ENCODE results near the gene RNASE4.
"Not testable (repeated sequence)": the region's sequence is repeated elsewhere in the genome, so short reads cannot be mapped to it uniquely, and the experiment has no call there.

RNASE4 gene

DNA sequence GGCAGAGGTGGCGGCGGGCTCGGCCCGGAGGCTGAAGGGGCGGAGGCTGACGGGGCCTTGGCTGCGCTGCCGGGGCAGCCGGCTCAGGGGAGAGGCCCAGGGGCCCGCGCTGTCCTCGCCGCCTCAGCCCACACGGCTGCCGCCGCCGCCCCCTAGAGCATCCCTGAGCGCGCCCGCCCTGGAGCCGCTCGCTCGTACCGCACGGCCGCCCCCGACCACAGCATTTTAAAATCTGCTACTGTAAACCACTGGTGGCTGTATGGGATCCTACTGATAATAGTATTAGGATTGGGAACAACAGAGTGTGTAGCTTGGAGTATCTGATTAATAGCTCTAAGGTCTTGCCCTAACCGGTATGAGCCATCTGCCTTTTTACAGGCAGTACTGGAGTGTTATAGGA is 39.1 kb downstream of the RNASE4 start:
- Histone ChIP-seq H3K36me3 (ENCODE audit: control insufficient read depth in 4 of 4, insufficient read depth in 4 of 4, low read length in 3 of 4) (no peaks in the 10 kb centered on the region), H3K27ac (ENCODE audit: insufficient read depth in 1 of 2, low read depth in 1 of 2, low read length in 2 of 2, poor library complexity in 1 of 2, severe bottlenecking in 2 of 2) (no peak overlapping the region), H3K9me3 (ENCODE audit: control extremely low read depth in 1 of 5, control insufficient read depth in 4 of 5, insufficient read depth in 2 of 5, low read depth in 1 of 5, low read length in 4 of 5) (peaks cover 0 to 2% (median 0%) of the 10 kb centered on the region in 5 experiments), H3K27me3 (replicated peaks in 2 of 5; ENCODE audit: control insufficient read depth in 4 of 5, insufficient read depth in 5 of 5, low read length in 4 of 5) (peaks cover 0 to 38% (median 11%) of the 10 kb centered on the region in 5 experiments), H3K4me3 (ENCODE audit: control insufficient read depth in 1 of 7, extremely low read depth in 1 of 7, insufficient read depth in 4 of 7, low read depth in 2 of 7, low read length in 6 of 7) (peak overlapping the region in 2 of 7 experiments; percentile 16 to 25), H3K4me1 (ENCODE audit: control extremely low read depth in 1 of 4, control insufficient read depth in 4 of 4, insufficient read depth in 4 of 4, low read length in 3 of 4) (peaks cover 0 to 4% (median 1%) of the 10 kb centered on the region in 4 experiments)
- DNase-seq: peak in 2 of 3 donors; percentile 13 to 19
- CTCF ChIA-PET: interaction anchor here (1.3 to 1.5 kb wide), 2 partner anchors 10 to 19 kb away, joined by 3 read pairs; no protein-coding TSS in a partner anchor
- 57% methylated on average over 14 of the region's 28 CpGs for WGBS (ENCODE audit: insufficient coverage)
- POLR2A ChIA-PET: no interaction called here

DNA sequence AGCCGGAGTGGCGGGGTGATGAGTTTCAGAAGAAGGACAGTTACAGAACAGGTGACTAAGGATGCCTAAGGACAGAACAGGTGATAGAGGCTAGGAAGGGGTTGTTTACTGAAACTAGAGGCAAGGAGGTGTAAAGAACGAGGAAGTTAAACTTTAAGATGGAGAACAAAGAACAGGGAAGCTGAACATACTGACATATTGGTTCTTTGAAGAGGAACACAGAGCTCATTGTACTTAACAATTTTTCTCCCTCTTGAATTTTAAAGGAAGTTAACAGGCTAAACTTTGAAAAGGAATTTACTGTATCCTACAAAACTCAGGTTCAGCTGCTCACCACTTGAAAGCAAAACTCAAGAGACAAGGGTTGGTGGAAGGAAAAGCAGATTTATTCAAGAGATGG is 41.8 kb downstream of the RNASE4 start:
- WGBS (ENCODE audit: insufficient coverage): 94% methylated on average over 2 of the region's 3 CpGs
- peaks cover 0 to 34% (median 11%) of the 10 kb centered on the region in 5 experiments for H3K27me3 ChIP-seq (replicated peaks in 2 of 5; ENCODE audit: control insufficient read depth in 4 of 5, insufficient read depth in 5 of 5, low read length in 4 of 5)
- CTCF ChIA-PET: not testable (repeated sequence)

DNA sequence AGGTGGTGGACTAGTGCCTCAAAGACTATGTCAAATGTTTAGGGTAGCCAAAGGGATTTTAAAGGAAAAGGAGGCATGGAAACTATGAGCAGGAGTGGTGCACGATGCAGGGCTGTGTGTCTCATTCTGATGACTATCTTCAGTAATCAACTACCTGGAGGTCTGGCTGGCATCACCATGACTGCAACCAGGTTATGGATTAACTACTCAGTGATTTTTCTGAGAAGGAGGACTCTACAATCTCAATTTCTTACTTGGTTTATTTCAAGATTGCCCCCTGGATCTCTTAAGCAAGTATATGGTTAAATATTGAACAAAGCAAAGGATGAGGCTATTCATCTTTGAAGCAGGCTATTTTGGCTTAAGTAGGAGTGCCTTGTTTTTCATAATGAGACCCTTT is 42.2 kb downstream of the RNASE4 start:
- CTCF ChIA-PET: no interaction called here

More for the DNA sequence above, 41.8 kb downstream of the RNASE4 start:
- POLR2A ChIA-PET; H3K4me1 ChIP-seq (ENCODE audit: control extremely low read depth in 1 of 4, control insufficient read depth in 4 of 4, insufficient read depth in 4 of 4, low read length in 3 of 4); H3K9me3 ChIP-seq (ENCODE audit: control extremely low read depth in 1 of 5, control insufficient read depth in 4 of 5, insufficient read depth in 2 of 5, low read depth in 1 of 5, low read length in 4 of 5); DNase-seq; H3K4me3 ChIP-seq (ENCODE audit: control insufficient read depth in 1 of 7, extremely low read depth in 1 of 7, insufficient read depth in 4 of 7, low read depth in 2 of 7, low read length in 6 of 7); H3K27ac ChIP-seq (ENCODE audit: insufficient read depth in 1 of 2, low read depth in 1 of 2, low read length in 2 of 2, poor library complexity in 1 of 2, severe bottlenecking in 2 of 2); H3K36me3 ChIP-seq (ENCODE audit: control insufficient read depth in 4 of 4, insufficient read depth in 4 of 4, low read length in 3 of 4): not testable (repeated sequence)

DNA sequence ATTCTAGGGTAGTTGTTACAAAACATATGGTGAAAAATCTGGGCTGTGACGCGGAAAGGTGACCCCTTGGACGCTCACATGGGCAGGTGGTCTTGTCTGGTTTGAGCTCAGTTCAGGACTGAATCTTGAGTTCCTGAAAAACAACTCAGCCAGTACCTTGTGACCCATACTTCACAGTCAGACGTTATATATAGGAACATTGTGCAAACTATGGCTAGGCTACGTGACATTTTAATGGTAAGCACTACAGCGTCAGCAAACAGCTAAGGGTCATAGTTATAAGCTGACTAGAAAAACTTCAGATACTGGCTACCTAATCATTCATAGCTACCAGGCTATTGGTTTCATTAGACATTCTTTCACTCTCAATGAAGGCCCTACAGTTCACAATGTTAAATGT is 46.5 kb downstream of the RNASE4 start:
- CTCF ChIA-PET: interaction anchor here (1.0 to 1.6 kb wide), 3 partner anchors 9 to 31 kb away, joined by 3 read pairs; no protein-coding TSS in a partner anchor
- no peak for DNase-seq
- H3K9me3 ChIP-seq (ENCODE audit: control extremely low read depth in 1 of 5, control insufficient read depth in 4 of 5, insufficient read depth in 2 of 5, low read depth in 1 of 5, low read length in 4 of 5): no peaks in the 10 kb centered on the region
- no peaks in the 10 kb centered on the region for H3K36me3 ChIP-seq (ENCODE audit: control insufficient read depth in 4 of 4, insufficient read depth in 4 of 4, low read length in 3 of 4)
- H3K27ac ChIP-seq (ENCODE audit: insufficient read depth in 1 of 2, low read depth in 1 of 2, low read length in 2 of 2, poor library complexity in 1 of 2, severe bottlenecking in 2 of 2): no peak overlapping the region
- no peaks in the 10 kb centered on the region for H3K27me3 ChIP-seq (replicated peaks in 2 of 5; ENCODE audit: control insufficient read depth in 4 of 5, insufficient read depth in 5 of 5, low read length in 4 of 5)
- no peaks in the 10 kb centered on the region for H3K4me1 ChIP-seq (ENCODE audit: control extremely low read depth in 1 of 4, control insufficient read depth in 4 of 4, insufficient read depth in 4 of 4, low read length in 3 of 4)
- H3K4me3 ChIP-seq (ENCODE audit: control insufficient read depth in 1 of 7, extremely low read depth in 1 of 7, insufficient read depth in 4 of 7, low read depth in 2 of 7, low read length in 6 of 7): no peak overlapping the region
- POLR2A ChIA-PET: no interaction called here
- WGBS (ENCODE audit: insufficient coverage): 58% methylated on average over 5 of the region's 6 CpGs

More for the DNA sequence above, 42.2 kb downstream of the RNASE4 start:
- WGBS (ENCODE audit: insufficient coverage): 100% methylated on average over 1 of the region's 1 CpG
- no peak overlapping the region for H3K27ac ChIP-seq (ENCODE audit: insufficient read depth in 1 of 2, low read depth in 1 of 2, low read length in 2 of 2, poor library complexity in 1 of 2, severe bottlenecking in 2 of 2)
- H3K4me1 ChIP-seq (ENCODE audit: control extremely low read depth in 1 of 4, control insufficient read depth in 4 of 4, insufficient read depth in 4 of 4, low read length in 3 of 4): peaks cover 0 to 4% (median 1%) of the 10 kb centered on the region in 4 experiments
- POLR2A ChIA-PET: no interaction called here
- DNase-seq: no peak
- no peaks in the 10 kb centered on the region for H3K36me3 ChIP-seq (ENCODE audit: control insufficient read depth in 4 of 4, insufficient read depth in 4 of 4, low read length in 3 of 4)
- peaks cover 0 to 30% (median 11%) of the 10 kb centered on the region in 5 experiments for H3K27me3 ChIP-seq (replicated peaks in 2 of 5; ENCODE audit: control insufficient read depth in 4 of 5, insufficient read depth in 5 of 5, low read length in 4 of 5)
- H3K4me3 ChIP-seq (ENCODE audit: control insufficient read depth in 1 of 7, extremely low read depth in 1 of 7, insufficient read depth in 4 of 7, low read depth in 2 of 7, low read length in 6 of 7): no peak overlapping the region
- H3K9me3 ChIP-seq (ENCODE audit: control extremely low read depth in 1 of 5, control insufficient read depth in 4 of 5, insufficient read depth in 2 of 5, low read depth in 1 of 5, low read length in 4 of 5): no peaks in the 10 kb centered on the region

DNA sequence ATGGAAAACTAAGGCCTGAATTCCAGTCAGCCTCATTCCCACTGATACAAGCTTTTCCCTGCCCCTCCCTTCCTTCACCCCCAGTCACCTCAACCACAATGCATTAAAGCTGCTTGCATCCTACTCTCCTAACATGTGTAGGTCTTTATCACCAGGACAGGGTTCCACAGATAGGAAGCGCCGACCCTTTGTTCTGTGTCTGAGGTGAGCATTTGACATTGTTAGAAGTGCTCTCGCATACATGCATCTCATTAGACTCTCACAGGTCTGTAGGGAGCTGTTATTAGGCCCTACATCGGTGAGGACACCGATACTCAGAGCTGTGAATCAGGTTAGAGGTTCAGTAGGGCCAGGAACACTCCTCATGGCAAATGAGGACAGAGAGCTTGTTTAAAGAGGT is 48.1 kb downstream of the RNASE4 start:
- Histone ChIP-seq H3K4me1 (ENCODE audit: control extremely low read depth in 1 of 4, control insufficient read depth in 4 of 4, insufficient read depth in 4 of 4, low read length in 3 of 4) (no peaks in the 10 kb centered on the region), H3K4me3 (ENCODE audit: control insufficient read depth in 1 of 7, extremely low read depth in 1 of 7, insufficient read depth in 4 of 7, low read depth in 2 of 7, low read length in 6 of 7) (no peak overlapping the region), H3K36me3 (ENCODE audit: control insufficient read depth in 4 of 4, insufficient read depth in 4 of 4, low read length in 3 of 4) (no peaks in the 10 kb centered on the region), H3K9me3 (ENCODE audit: control extremely low read depth in 1 of 5, control insufficient read depth in 4 of 5, insufficient read depth in 2 of 5, low read depth in 1 of 5, low read length in 4 of 5) (no peaks in the 10 kb centered on the region), H3K27ac (ENCODE audit: insufficient read depth in 1 of 2, low read depth in 1 of 2, low read length in 2 of 2, poor library complexity in 1 of 2, severe bottlenecking in 2 of 2) (no peak overlapping the region), H3K27me3 (replicated peaks in 2 of 5; ENCODE audit: control insufficient read depth in 4 of 5, insufficient read depth in 5 of 5, low read length in 4 of 5) (no peaks in the 10 kb centered on the region)
- POLR2A ChIA-PET: no interaction called here
- 100% methylated on average over 2 of the region's 5 CpGs for WGBS (ENCODE audit: insufficient coverage)
- CTCF ChIA-PET: interaction anchor here (0.6 to 2.7 kb wide), 5 partner anchors 10 to 78 kb away, joined by 3 to 8 read pairs (median 3); no protein-coding TSS in a partner anchor
- DNase-seq: no peak

DNA sequence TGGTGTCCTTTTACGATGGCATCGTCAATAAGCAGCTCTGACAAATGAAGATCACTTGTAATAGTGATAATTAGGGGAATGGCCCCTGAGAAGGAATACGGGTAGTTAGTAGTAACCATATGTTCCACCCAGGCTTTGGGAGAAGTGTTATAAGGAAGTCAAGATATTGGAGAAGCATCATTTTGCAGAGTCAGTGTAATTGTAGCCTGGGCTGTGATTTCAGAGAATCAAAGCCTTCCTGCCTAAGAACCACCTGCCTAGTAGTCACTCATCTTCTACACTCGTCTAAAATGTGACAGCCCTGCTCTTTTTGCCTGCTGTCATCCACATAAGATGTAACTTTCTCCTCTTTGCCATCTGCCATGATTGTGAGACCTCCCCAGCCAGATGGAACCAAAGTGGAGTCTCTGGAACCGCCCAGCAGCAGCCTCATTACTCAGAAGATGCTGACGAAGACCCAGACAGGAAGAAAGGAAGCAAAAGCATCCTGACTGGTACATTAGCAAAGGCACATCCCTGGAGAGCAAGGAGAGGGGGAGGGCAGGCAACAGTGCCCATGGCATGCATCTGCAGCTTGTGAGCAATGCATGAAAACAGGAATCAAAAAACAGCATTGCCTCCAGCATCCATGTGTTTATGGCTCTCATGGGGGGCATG is 48.7 kb downstream of the RNASE4 start:
- H3K36me3 ChIP-seq (ENCODE audit: control insufficient read depth in 4 of 4, insufficient read depth in 4 of 4, low read length in 3 of 4): no peaks in the 10 kb centered on the region
- no peak overlapping the region for H3K27ac ChIP-seq (ENCODE audit: insufficient read depth in 1 of 2, low read depth in 1 of 2, low read length in 2 of 2, poor library complexity in 1 of 2, severe bottlenecking in 2 of 2)
- H3K9me3 ChIP-seq (ENCODE audit: control extremely low read depth in 1 of 5, control insufficient read depth in 4 of 5, insufficient read depth in 2 of 5, low read depth in 1 of 5, low read length in 4 of 5): no peaks in the 10 kb centered on the region
- no peaks in the 10 kb centered on the region for H3K4me1 ChIP-seq (ENCODE audit: control extremely low read depth in 1 of 4, control insufficient read depth in 4 of 4, insufficient read depth in 4 of 4, low read length in 3 of 4)
- 63% methylated on average over 6 of the region's 6 CpGs for WGBS (ENCODE audit: insufficient coverage)
- no peak for DNase-seq
- H3K4me3 ChIP-seq (ENCODE audit: control insufficient read depth in 1 of 7, extremely low read depth in 1 of 7, insufficient read depth in 4 of 7, low read depth in 2 of 7, low read length in 6 of 7): no peak overlapping the region
- H3K27me3 ChIP-seq (replicated peaks in 2 of 5; ENCODE audit: control insufficient read depth in 4 of 5, insufficient read depth in 5 of 5, low read length in 4 of 5): no peaks in the 10 kb centered on the region
- CTCF ChIA-PET: interaction anchor here (0.6 to 2.7 kb wide), 6 partner anchors 11 to 133 kb away, joined by 3 to 8 read pairs (median 3); no protein-coding TSS in a partner anchor
- POLR2A ChIA-PET: no interaction called here

DNA sequence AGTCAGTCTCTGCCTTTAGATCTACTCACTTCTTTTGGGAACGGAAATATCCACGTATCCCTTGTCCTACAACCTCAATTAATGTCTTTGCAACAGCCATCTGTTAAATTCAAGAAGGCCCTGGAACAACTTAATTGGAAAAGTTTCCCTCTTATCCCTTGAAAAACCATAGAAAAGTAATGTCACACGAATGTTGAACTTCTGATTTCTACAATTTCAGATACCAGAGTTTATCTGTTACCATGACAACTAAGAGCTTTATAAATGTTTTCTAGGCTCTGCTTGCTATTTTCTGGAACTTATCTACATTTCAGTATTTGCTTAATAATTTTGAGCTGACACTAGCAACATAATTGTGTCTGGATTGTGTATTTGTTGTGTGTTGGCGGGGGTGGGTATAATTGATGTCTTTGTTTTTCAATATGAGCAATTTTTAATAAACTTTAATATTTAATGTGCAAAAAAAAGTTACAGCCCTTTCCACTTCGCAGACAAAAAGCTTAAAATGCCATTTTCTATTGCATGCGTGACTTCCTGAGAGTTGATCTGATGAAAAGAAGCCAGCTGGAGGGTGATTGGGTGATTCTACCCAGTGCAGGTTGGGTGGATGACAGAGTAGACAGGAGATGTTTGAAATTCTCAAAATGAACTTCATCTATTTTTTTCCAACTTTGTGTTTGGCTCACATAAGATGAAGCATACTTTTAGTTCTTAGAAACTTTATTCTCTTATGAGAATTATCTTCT is 49.5 kb downstream of the RNASE4 start:
- 0% methylated on average over 1 of the region's 6 CpGs for WGBS (ENCODE audit: insufficient coverage)
- H3K36me3 ChIP-seq (ENCODE audit: control insufficient read depth in 4 of 4, insufficient read depth in 4 of 4, low read length in 3 of 4): no peaks in the 10 kb centered on the region
- H3K27me3 ChIP-seq (replicated peaks in 2 of 5; ENCODE audit: control insufficient read depth in 4 of 5, insufficient read depth in 5 of 5, low read length in 4 of 5): no peaks in the 10 kb centered on the region
- H3K4me3 ChIP-seq (ENCODE audit: control insufficient read depth in 1 of 7, extremely low read depth in 1 of 7, insufficient read depth in 4 of 7, low read depth in 2 of 7, low read length in 6 of 7): no peak overlapping the region
- ChIA-PET POLR2A (no interaction called here), CTCF (interaction anchor here (0.7 to 2.7 kb wide), 3 partner anchors 10 to 133 kb away, joined by 3 to 8 read pairs (median 4); no protein-coding TSS in a partner anchor)
- DNase-seq: no peak
- no peaks in the 10 kb centered on the region for H3K4me1 ChIP-seq (ENCODE audit: control extremely low read depth in 1 of 4, control insufficient read depth in 4 of 4, insufficient read depth in 4 of 4, low read length in 3 of 4)
- no peaks in the 10 kb centered on the region for H3K9me3 ChIP-seq (ENCODE audit: control extremely low read depth in 1 of 5, control insufficient read depth in 4 of 5, insufficient read depth in 2 of 5, low read depth in 1 of 5, low read length in 4 of 5)
- no peak overlapping the region for H3K27ac ChIP-seq (ENCODE audit: insufficient read depth in 1 of 2, low read depth in 1 of 2, low read length in 2 of 2, poor library complexity in 1 of 2, severe bottlenecking in 2 of 2)
